GM19467 (cell line): Measurements from ENCODE around the gene CA7.
"Not testable (repeated sequence)": the region's sequence is repeated elsewhere in the genome, so short reads cannot be mapped to it uniquely, and the experiment has no call there.

Experiments
- ATAC-seq: cut with Tn5 transposase; IDR thresholded peaks from one replicate; pipeline ENCODE4 v1.9.1; 2021; ENCODE audit warnings: mild to moderate bottlenecking, moderate library complexity; ENCODE audit not compliant: unreplicated experiment

CA7 gene

GRCh38 chr16:66895999-66896398, 51.8 kb downstream of the CA7 start:
- no peak for ATAC-seq

- not testable (repeated sequence) for ATAC-seq
Measured at GRCh38 chr16:66896682-66897081, 52.5 kb downstream of the CA7 start.

GRCh38 chr16:66898207-66898606, 54.0 kb downstream of the CA7 start:
- ATAC-seq: no peak

GRCh38 chr16:66898933-66899309, 54.7 kb downstream of the CA7 start:
- no peak for ATAC-seq

GRCh38 chr16:66899310-66899944, 55.2 kb downstream of the CA7 start:
- no peak for ATAC-seq

GRCh38 chr16:66899945-66900710, 55.9 kb downstream of the CA7 start:
- ATAC-seq: no peak

- ATAC-seq: no peak
Measured at GRCh38 chr16:66900721-66901441, 56.7 kb downstream of the CA7 start.

GRCh38 chr16:66901626-66902025, 57.4 kb downstream of the CA7 start:
- no peak for ATAC-seq

- ATAC-seq: no peak
Measured at GRCh38 chr16:66902648-66903543, 58.7 kb downstream of the CA7 start.
